Caco-2 (cell line): ENCODE results near the gene PIKFYVE. TPM values are rescaled to one million over a fixed set of nuclear protein-coding genes. Genes with fewer than 3 reads are reported as not detected.

Experiments used
- BruUV-seq: library from RNA; stranded (reverse); fragments of 400-500 nt; replicated peaks from 2 replicates; lab custom pipeline; 2021; lab: Mats Ljungman, UMichigan
- CTCF ChIA-PET: fragments of 300-600 bp; sonication (Branson Sonifier 250); formaldehyde crosslinking; loops from one replicate; lab custom pipeline; 2022; ENCODE audit warnings: antibody characterized with exemption; lab: Charles Lee
- POLR2A ChIA-PET: fragments of 300-600 bp; sonication (Branson Sonifier 250); formaldehyde crosslinking; loops from one replicate; lab custom pipeline; 2022; ENCODE audit warnings: antibody characterized with exemption; lab: Charles Lee
- DNase-seq, 2 experiments: peaks; one replicate each; pipeline versions ENCODE4 v3.0.0 to v3.0.0-alpha.2; 2020 to 2022
- H3K27me3 ChIP-seq: replicated peaks from 2 replicates; pipeline ENCODE4 v1.6.0; 2011; ENCODE audit warnings: low read length; ENCODE audit not compliant: control insufficient read depth, insufficient read depth
- H3K36me3 ChIP-seq: 2 replicates; pipeline ENCODE4 v1.5.1; 2011; ENCODE audit warnings: low read length; ENCODE audit not compliant: control insufficient read depth, insufficient read depth
- H3K4me1 ChIP-seq: fragments of 250-450 bp; sonication (Bioruptor Pico); 2 replicates; pipeline ENCODE4 v1.5.1; 2020; ENCODE audit warnings: mild to moderate bottlenecking
- H3K4me3 ChIP-seq: 2 replicates; pipeline ENCODE4 v1.5.1; 2011; ENCODE audit warnings: low read depth, mild to moderate bottlenecking, control low read depth, low read length
- H3K9me3 ChIP-seq: fragments of 250-450 bp; sonication (Bioruptor Pico); 2 replicates; pipeline ENCODE4 v1.5.1; 2020; ENCODE audit warnings: mild to moderate bottlenecking, moderate library complexity
- H3K27ac Mint-ChIP-seq: one replicate; pipeline ENCODE4 v1.8.0; 2022; ENCODE audit warnings: mixed read lengths; ENCODE audit not compliant: unreplicated experiment
- H3K27me3 Mint-ChIP-seq: one replicate; pipeline ENCODE4 v1.8.0; 2022; ENCODE audit warnings: mixed read lengths; ENCODE audit not compliant: insufficient read depth, unreplicated experiment
- H3K36me3 Mint-ChIP-seq: one replicate; pipeline ENCODE4 v1.8.0; 2022; ENCODE audit warnings: mild to moderate bottlenecking, mixed read lengths; ENCODE audit not compliant: insufficient read depth, unreplicated experiment
- H3K4me1 Mint-ChIP-seq: one replicate; pipeline ENCODE4 v1.8.0; 2022; ENCODE audit warnings: low read depth, mixed read lengths; ENCODE audit not compliant: unreplicated experiment
- H3K4me3 Mint-ChIP-seq: one replicate; pipeline ENCODE4 v1.8.0; 2022; ENCODE audit warnings: mild to moderate bottlenecking, moderate library complexity, mixed read lengths; ENCODE audit not compliant: unreplicated experiment
- H3K9me3 Mint-ChIP-seq: one replicate; pipeline ENCODE4 v1.8.0; 2022; ENCODE audit warnings: mixed read lengths; ENCODE audit not compliant: unreplicated experiment
- intact Hi-C: fragments of 100-400 bp; cut with micrococcal nuclease; formaldehyde crosslinking; loops from one replicate; pipeline ENCODE4 v1.10.0; 2022; ENCODE audit not compliant: unreplicated experiment
- total RNA-seq: library from RNA; stranded (reverse); gene quantifications from 2 replicates; pipeline ENCODE4 v1.2.3, GENCODE V29; 2022
- TF ChIP-seq, protein P1 (sequence below), 2 experiments: fragments of 200-600 bp in 1 of 2; IDR thresholded peaks; 1 replicate in 1 of 2; 2 replicates in 1 of 2; pipeline versions ENCODE4 v1.5.1 to v1.8.0; 2011 to 2022; ENCODE audit warnings: antibody characterized with exemption in 1 of 2, control low read depth in 1 of 2, inconsistent platforms in 1 of 2, low read depth in 1 of 2, low read length in 1 of 2, mild to moderate bottlenecking in 1 of 2, moderate library complexity in 1 of 2; ENCODE audit not compliant: insufficient read depth in 1 of 2, severe bottlenecking in 1 of 2, unreplicated experiment in 1 of 2

The PIKFYVE gene
- total RNA-seq, 1 experiment from 2014 or later, result 31.2 TPM

DNA sequence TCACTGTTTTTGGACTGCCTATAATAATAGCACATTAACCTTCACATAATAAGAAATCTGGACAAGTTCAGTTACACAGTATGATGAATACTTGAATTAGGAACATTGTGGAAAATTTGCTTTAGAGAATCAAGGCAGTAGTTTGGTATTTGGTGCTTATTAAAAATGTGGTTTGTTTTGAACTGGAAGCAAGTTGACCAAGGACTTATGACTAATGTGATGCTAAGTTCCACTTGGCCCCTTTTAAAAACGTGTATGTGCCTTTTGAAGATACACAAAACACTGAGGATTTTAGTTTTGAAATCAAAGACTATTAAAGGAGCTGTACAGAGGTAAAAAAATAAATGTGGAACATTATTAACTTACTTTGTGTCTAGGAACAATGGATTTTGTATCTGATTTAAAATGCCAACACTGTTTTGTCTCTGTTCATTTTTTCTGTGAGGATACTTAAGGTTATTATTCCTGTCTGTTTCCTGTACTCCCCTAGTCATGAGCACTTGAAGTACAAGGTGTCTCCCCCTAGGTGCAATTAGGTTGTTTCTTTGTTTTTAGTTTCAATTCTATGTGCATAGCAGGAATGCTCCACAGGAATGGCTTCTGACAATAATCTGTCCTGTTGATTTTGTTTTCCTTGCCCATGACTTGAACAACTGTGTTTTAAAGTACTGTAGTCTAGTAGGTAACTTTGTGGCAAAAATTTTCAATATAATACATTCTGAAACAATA is 91.0 kb downstream of the PIKFYVE start:
- H3K27me3 ChIP-seq, result no peaks in the 10 kb centered on the region
- Mint-ChIP-seq H3K4me3 (no peak overlapping the region), H3K27me3 (no peaks in the 10 kb centered on the region), H3K27ac (no peak overlapping the region), H3K36me3 (peaks cover 52% of the 10 kb centered on the region), H3K4me1 (no peaks in the 10 kb centered on the region), H3K9me3 (no peaks in the 10 kb centered on the region)
- H3K4me1 ChIP-seq, result no peaks in the 10 kb centered on the region
- no peaks in the 10 kb centered on the region for H3K36me3 ChIP-seq
- no peak overlapping the region for H3K4me3 ChIP-seq
- H3K9me3 ChIP-seq, result no peaks in the 10 kb centered on the region
- CTCF ChIA-PET, result no interaction called here
- DNase-seq, result no peak
- BruUV-seq, result no TSS peak
- POLR2A ChIA-PET, result no interaction called here
- intact Hi-C loops, result no loop called here
- TF ChIP-seq, protein P1, sequence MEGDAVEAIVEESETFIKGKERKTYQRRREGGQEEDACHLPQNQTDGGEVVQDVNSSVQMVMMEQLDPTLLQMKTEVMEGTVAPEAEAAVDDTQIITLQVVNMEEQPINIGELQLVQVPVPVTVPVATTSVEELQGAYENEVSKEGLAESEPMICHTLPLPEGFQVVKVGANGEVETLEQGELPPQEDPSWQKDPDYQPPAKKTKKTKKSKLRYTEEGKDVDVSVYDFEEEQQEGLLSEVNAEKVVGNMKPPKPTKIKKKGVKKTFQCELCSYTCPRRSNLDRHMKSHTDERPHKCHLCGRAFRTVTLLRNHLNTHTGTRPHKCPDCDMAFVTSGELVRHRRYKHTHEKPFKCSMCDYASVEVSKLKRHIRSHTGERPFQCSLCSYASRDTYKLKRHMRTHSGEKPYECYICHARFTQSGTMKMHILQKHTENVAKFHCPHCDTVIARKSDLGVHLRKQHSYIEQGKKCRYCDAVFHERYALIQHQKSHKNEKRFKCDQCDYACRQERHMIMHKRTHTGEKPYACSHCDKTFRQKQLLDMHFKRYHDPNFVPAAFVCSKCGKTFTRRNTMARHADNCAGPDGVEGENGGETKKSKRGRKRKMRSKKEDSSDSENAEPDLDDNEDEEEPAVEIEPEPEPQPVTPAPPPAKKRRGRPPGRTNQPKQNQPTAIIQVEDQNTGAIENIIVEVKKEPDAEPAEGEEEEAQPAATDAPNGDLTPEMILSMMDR (IDR thresholded peaks at IDR 0.05; ENCODE audit: insufficient read depth in 1 of 2, low read depth in 1 of 2, low read length in 1 of 2, severe bottlenecking in 1 of 2, unreplicated experiment in 1 of 2), result no peak

DNA sequence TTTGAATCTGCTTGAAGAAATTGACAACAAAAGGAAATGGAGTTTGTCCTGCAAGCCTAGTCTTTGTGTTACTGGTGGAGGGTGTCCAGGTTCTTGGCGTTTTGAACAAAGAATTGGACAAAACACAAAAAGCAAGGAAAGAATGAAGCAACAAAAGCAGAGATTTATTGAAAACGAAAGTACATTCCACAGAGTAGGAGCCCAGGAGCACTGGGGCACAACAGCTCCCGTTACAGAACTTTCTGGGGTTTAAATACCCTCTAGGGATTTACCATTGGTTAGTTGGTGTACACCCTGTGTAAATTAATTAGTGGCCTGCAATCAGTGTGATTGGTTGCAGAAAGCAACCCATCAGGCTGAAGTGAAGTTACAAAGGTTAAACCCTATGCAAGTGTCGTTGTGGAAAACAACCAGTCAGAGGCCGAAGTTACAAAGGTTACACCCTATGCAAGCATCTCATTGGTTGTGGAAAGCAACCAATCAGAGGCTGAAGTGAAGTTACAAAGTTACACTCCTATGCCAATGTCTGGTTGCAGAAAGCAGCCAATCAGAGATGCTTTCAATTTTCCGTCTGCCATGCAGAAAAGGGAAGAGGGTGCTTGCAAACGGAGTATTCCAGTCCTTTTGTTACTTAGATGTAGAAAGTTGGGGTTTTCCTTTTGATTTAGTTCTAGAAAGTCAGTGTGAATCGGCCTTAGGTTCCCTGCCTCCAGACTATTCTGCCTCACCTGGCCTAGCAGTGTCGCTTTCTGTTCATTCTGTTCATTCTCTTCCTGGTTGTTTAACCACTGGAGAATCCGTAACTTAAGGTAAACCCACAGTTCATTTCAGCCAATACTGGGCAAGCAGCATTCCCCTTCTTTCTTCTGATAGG is 92.9 kb downstream of the PIKFYVE start:
- no peak overlapping the region for H3K4me3 ChIP-seq
- POLR2A ChIA-PET, result no interaction called here
- Mint-ChIP-seq H3K27me3 (no peaks in the 10 kb centered on the region), H3K27ac (no peak overlapping the region), H3K4me1 (no peaks in the 10 kb centered on the region), H3K4me3 (no peak overlapping the region), H3K36me3 (peaks cover 43% of the 10 kb centered on the region), H3K9me3 (peaks cover 2% of the 10 kb centered on the region)
- intact Hi-C loops, result no loop called here
- TF ChIP-seq, protein P1 (IDR thresholded peaks at IDR 0.05; ENCODE audit: insufficient read depth in 1 of 2, low read depth in 1 of 2, low read length in 1 of 2, severe bottlenecking in 1 of 2, unreplicated experiment in 1 of 2), result no peak
- no peaks in the 10 kb centered on the region for H3K4me1 ChIP-seq
- no peak for DNase-seq
- no peaks in the 10 kb centered on the region for H3K27me3 ChIP-seq
- BruUV-seq, result no TSS peak
- no peaks in the 10 kb centered on the region for H3K9me3 ChIP-seq
- H3K36me3 ChIP-seq, result no peaks in the 10 kb centered on the region
- CTCF ChIA-PET, result interaction anchor here (0.6 kb wide), 1 partner anchor 8 kb away, joined by 3 read pairs; no protein-coding TSS in a partner anchor

DNA sequence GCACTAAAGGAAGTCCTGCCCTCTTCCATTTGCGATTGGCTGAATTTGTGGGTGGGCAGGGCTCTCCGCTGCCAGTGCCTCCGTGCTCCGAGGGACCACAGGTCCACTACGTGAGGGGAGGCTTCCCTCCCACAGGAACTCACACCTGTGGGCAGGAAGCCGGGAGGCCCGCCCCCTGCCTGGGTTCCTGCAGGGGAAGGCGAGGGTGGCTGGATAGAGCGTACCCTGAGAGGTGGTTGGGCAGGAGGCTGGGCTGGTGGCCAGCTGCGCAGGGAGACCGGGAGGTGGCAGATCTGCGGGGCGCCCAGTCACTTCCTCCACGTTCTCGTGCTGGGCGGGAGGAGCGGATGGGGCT is 93.6 kb downstream of the PIKFYVE start:
- no peak for DNase-seq
- peaks cover 2% of the 10 kb centered on the region; the same call in 1 of the 2 replicates for H3K9me3 ChIP-seq
- TF ChIP-seq, protein P1 (IDR thresholded peaks at IDR 0.05; ENCODE audit: insufficient read depth in 1 of 2, low read depth in 1 of 2, low read length in 1 of 2, severe bottlenecking in 1 of 2, unreplicated experiment in 1 of 2), result no peak
- no TSS peak for BruUV-seq
- H3K9me3 Mint-ChIP-seq, result peaks cover 8% of the 10 kb centered on the region
- H3K36me3 ChIP-seq, result no peaks in the 10 kb centered on the region
- CTCF ChIA-PET, result no interaction called here
- POLR2A ChIA-PET, result no interaction called here
- no peak overlapping the region for H3K4me3 Mint-ChIP-seq
- intact Hi-C loops, result no loop called here
- H3K27ac Mint-ChIP-seq, result no peak overlapping the region
- no peaks in the 10 kb centered on the region for H3K27me3 Mint-ChIP-seq
- H3K36me3 Mint-ChIP-seq, result peaks cover 37% of the 10 kb centered on the region
- H3K4me3 ChIP-seq, result no peak overlapping the region
- H3K4me1 Mint-ChIP-seq, result no peaks in the 10 kb centered on the region
- H3K4me1 ChIP-seq, result no peaks in the 10 kb centered on the region
- H3K27me3 ChIP-seq, result no peaks in the 10 kb centered on the region
